ENCODE measurements around the gene NOS1AP.

The NOS1AP gene

DNA sequence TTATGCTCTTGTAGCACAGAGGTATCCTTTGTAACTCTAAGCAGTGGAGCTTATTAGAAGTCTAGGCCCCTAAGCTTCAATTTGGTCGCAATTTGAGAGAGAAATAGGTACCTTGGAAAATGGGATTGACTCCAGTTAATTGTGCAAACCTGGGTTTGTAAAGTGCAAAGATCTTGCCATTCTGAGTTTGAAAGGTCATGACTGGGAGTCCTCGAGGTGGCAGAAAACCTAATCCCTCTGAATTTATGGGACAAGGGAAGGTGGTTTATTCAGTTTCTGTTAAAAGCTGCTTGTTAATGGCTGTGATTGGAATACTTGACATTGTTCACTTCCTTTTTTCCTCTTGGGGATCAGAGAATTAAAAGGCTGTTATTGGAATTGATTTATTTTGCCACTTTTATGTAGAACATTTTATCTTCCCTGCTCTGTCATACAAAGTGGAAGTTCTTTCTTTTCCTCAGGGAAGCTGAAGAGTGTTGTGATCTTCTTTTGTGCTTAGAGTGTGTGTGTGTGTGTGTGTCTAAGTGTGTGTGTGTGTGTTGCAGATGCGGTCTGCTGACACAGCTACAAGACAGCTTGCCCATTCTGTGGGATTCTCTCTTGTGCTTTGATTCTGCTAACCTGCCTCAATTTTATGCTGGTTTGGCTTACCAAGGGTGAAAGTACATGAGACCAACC is 162.7 kb downstream of the NOS1AP start:
- no peak for TF ChIP-seq ZFX (IDR thresholded peaks at IDR 0.05)
- TF ChIP-seq, protein P1, sequence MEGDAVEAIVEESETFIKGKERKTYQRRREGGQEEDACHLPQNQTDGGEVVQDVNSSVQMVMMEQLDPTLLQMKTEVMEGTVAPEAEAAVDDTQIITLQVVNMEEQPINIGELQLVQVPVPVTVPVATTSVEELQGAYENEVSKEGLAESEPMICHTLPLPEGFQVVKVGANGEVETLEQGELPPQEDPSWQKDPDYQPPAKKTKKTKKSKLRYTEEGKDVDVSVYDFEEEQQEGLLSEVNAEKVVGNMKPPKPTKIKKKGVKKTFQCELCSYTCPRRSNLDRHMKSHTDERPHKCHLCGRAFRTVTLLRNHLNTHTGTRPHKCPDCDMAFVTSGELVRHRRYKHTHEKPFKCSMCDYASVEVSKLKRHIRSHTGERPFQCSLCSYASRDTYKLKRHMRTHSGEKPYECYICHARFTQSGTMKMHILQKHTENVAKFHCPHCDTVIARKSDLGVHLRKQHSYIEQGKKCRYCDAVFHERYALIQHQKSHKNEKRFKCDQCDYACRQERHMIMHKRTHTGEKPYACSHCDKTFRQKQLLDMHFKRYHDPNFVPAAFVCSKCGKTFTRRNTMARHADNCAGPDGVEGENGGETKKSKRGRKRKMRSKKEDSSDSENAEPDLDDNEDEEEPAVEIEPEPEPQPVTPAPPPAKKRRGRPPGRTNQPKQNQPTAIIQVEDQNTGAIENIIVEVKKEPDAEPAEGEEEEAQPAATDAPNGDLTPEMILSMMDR (conservative IDR thresholded peaks at IDR 0.05): no peak
- H3K27ac ChIP-seq: no peak overlapping the region

DNA sequence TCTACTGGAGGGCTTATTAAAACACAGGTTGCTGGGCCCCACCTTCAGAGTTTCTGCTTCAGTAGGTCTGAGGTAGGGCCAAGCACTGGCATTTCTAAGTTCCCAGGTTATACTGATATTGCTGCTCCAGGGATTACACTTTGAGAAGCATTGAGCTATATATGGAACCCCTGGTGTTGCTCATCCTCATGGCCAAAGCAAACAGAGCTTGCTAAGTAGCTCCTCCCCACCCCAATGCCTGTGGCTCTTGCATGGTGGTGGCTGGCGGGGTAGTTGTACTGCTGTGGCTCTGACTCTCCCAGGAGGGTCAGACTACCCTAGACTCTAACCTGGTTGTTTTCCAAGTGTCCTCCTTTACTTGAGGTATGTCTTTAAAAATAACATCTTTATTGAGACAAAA is 163.6 kb downstream of the NOS1AP start:
- TF ChIP-seq, protein P1 (conservative IDR thresholded peaks at IDR 0.05): no peak
- no peak for TF ChIP-seq ZFX (IDR thresholded peaks at IDR 0.05)

DNA sequence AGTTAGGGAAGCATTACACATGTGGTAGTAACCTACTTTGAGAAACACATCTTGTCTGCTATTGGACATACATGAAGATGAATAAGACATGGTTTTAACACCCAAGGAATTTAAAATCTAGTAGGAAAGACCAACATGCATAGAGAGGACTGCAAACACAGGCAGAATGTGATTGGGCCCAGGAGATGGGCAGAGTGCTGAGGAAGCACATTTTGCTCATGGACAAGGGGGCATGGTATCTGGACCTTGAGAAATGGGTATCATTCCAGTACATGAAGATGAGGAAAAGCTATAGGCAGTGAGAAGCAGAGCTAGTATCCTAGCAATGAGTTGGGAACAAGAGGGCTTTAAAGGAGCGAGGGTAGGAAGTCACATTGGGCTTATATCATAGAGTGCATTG is 164.4 kb downstream of the NOS1AP start:
- H3K27ac ChIP-seq: no peak overlapping the region
- no peak for TF ChIP-seq ZFX (IDR thresholded peaks at IDR 0.05)
- TF ChIP-seq, protein P1 (conservative IDR thresholded peaks at IDR 0.05): no peak

More for the DNA sequence above, 163.6 kb downstream of the NOS1AP start:
- no peak overlapping the region for H3K27ac ChIP-seq

DNA sequence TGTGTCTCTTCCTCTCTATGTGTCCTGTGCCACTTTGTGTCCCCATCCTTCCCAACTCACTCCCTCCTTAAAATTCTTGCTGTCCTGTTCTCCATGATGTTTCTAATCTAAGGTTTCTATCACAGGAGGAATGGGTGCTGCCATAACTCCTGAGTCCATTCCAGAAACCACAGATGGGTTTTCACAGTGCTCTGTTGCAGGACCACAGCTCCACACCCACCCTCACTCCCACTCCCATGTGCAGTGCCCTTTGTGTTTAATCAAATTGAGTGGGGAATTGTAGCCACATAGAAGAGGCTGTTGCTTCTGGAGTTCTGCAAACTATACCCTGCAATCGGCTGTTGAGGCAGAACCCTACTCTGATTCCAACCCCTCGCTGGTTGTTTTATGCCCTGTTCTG is 165.1 kb downstream of the NOS1AP start:
- no peak overlapping the region for H3K27ac ChIP-seq
- no peak for TF ChIP-seq ZFX (IDR thresholded peaks at IDR 0.05)

DNA sequence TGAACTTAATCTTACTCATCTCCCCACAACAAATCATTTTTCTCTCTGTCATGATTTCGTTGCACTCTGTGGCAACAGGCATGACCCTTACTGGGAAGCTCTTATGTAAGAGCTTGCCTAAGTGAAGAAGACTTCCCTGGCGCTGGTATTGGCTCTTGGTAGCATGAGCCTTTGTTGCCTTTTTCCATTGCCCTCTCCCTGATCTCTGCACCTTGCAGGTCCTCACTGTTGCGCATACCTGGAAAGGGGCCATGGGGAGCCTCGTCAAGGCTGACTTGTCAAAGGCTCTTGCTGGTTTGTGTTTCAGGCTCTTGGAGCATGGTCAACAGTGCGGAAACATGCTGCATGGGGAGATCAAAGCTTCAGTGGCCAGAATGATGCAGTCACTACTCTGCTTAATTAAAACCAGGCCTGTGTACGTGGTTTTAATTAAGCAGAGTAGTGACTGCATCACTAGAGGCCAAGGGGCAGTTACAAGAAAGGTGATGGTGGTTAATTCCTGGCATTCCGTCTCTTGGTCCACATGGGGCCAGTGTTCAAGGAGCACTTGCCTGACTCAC is 165.8 kb downstream of the NOS1AP start:
- no peak overlapping the region for H3K27ac ChIP-seq
- no peak for TF ChIP-seq ZFX (IDR thresholded peaks at IDR 0.05)
- TF ChIP-seq, protein P1 (conservative IDR thresholded peaks at IDR 0.05): no peak

DNA sequence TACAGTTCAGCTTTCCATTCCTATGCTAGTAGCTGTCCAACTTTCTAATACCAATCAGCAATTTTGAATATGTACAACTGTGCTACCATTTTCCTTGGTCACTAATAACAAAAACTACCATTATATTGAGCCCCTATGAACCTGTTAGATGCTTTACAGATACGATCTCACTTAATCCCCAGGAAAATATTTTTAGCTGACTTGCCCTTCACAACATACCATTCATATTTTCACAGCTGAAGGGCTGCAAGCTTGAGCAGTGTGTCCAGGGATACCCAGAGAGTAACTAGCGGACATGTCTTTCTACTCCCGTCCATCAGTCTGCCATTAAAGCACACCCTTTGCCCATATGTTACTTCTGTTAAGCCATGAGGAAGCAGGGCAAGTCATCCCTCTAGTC is 166.7 kb downstream of the NOS1AP start:
- H3K27ac ChIP-seq: no peak overlapping the region
- no peak for TF ChIP-seq ZFX (IDR thresholded peaks at IDR 0.05)
- TF ChIP-seq, protein P1 (conservative IDR thresholded peaks at IDR 0.05): no peak

DNA sequence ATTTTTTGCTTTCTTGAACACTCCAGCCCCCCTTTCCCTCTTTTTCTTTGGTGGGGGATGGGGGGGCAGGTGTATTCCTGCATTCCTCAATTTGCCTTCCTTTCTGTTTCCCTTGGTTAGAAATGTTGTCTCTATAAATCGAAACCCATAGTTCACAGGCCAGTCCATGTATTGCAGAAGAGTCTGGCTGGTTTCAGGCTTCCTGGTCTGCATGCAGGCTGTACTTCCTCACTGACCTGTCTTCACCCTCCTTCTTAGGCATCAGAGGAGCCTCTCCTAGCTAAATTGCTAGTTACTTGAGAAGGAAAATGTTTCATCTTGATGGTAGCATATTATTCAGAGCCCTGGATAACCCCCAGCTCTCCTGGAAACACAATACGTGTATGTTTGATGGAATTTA is 167.1 kb downstream of the NOS1AP start:
- no peak for TF ChIP-seq ZFX (IDR thresholded peaks at IDR 0.05)
- TF ChIP-seq, protein P1 (conservative IDR thresholded peaks at IDR 0.05): no peak
- no peak overlapping the region for H3K27ac ChIP-seq

DNA sequence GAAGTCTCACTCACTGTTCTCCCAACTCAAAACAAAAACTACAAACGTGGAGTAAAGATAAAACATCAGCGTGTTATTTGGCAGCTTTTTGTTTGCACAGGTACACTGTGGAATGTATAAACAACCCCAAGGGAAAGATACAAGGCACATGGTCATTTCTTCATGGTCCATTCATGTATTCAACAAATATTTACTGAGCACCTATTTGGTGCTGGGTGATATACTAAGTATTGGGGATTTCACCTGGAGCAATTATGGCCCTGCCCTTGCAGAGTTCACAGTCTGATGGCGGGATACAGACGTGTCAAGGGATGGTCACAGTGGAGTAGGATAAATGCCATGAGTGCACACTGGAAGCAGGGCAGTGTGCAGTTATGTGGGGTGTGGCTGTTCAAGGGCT is 171.1 kb downstream of the NOS1AP start:
- H3K27ac ChIP-seq: no peak overlapping the region
- TF ChIP-seq, protein P1 (conservative IDR thresholded peaks at IDR 0.05): no peak
- no peak for TF ChIP-seq ZFX (IDR thresholded peaks at IDR 0.05)

Measured in C4-2B (cell line).